DOHH2 (cell line): Measurements from ENCODE around the gene PKD1L1.

Experiments
- CTCF ChIP-seq: fragments of 200-600 bp; sonication (generic); IDR thresholded peaks from one replicate; pipeline ENCODE4 v1.5.1; 2014; ENCODE audit warnings: antibody characterized with exemption, mild to moderate bottlenecking, low read depth, low read length; ENCODE audit not compliant: poor library complexity, severe bottlenecking
- EZH2phosphoT487 ChIP-seq: fragments of 200-600 bp; sonication (generic); IDR thresholded peaks from 2 replicates; pipeline ENCODE4 v1.6.1; 2017; ENCODE audit warnings: borderline replicate concordance, mild to moderate bottlenecking, antibody characterized with exemption, low read length, moderate library complexity, mixed read lengths

- TF ChIP-seq CTCF (no peak), EZH2phosphoT487 (no peak)
Observed at GRCh38 chr7:47867286-47867685, 81.0 kb downstream of the PKD1L1 start.
